ENCODE measurements around the gene MRC2. TPM values are rescaled to one million over a fixed set of nuclear protein-coding genes. Genes with fewer than 3 reads are reported as not detected.

MRC2 gene
- total and polyA plus RNA-seq, 9 of the 15 experiments (the other 6 are each of a cell fraction or from before 2014, with no cell fraction given): 0.28 to 11.5 (median 6.6) TPM

DNA sequence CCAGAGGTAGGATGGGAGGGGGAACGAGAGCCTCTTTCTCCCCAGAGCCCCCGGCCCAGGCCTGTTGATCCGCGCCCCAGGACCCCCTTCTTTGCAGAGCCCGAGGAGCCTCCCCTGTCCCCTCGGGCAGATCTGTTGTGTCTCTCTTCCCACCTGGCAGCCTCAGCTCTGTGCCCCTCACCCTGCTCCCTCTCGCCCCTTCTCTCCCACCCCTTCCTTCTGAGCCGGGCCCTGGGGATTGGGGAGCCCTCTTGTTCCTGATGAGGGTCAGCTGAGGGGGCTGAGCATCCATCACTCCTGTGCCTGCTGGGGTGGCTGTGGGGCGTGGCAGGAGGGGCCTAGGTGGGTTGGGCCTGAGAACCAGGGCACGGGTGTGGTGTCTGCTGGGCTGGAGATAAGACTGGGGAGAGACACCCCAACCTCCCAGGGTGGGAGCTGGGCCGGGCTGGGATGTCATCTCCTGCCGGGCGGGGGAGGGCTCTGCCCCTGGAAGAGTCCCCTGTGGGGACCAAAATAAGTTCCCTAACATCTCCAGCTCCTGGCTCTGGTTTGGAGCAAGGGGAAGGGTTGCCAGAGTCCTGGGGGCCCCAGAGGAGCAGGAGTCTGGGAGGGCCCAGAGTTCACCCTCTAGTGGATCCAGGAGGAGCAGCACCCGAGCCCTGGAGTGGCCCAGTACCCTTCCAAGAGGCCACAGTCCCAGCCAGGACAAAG is 65.4 kb downstream of the MRC2 start (continued):
- TF ChIP-seq NCOA6 (IDR thresholded peaks at IDR 0.05): no peak
- TF ChIP-seq MEIS2 (IDR thresholded peaks at IDR 0.05; ENCODE audit: partially characterized antibody): peak; percentile 21
- no peak for TF ChIP-seq ZNF57 (CRISPR knock-in tag; IDR thresholded peaks at IDR 0.05)
- TF ChIP-seq NCOR1 (IDR thresholded peaks at IDR 0.05): peak; percentile 83
- no peak for TF ChIP-seq SRSF9 (IDR thresholded peaks at IDR 0.05; ENCODE audit: borderline replicate concordance, low read depth, low read length)
- no peak for TF ChIP-seq ETV1 (tag; conservative IDR thresholded peaks at IDR 0.05; ENCODE audit: low read depth)
- TF ChIP-seq ZNF311 (CRISPR knock-in tag; IDR thresholded peaks at IDR 0.05): no peak
- no peak for TF ChIP-seq BRD4 (IDR thresholded peaks at IDR 0.05)
- TF ChIP-seq, protein P1, sequence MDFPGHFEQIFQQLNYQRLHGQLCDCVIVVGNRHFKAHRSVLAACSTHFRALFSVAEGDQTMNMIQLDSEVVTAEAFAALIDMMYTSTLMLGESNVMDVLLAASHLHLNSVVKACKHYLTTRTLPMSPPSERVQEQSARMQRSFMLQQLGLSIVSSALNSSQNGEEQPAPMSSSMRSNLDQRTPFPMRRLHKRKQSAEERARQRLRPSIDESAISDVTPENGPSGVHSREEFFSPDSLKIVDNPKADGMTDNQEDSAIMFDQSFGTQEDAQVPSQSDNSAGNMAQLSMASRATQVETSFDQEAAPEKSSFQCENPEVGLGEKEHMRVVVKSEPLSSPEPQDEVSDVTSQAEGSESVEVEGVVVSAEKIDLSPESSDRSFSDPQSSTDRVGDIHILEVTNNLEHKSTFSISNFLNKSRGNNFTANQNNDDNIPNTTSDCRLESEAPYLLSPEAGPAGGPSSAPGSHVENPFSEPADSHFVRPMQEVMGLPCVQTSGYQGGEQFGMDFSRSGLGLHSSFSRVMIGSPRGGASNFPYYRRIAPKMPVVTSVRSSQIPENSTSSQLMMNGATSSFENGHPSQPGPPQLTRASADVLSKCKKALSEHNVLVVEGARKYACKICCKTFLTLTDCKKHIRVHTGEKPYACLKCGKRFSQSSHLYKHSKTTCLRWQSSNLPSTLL (IDR thresholded peaks at IDR 0.05): no peak
- TF ChIP-seq KAT2B (IDR thresholded peaks at IDR 0.05; ENCODE audit: low read depth, low read length): no peak
- TF ChIP-seq ZNF668 (CRISPR knock-in tag; IDR thresholded peaks at IDR 0.05): no peak
- TF ChIP-seq CBFA2T3 (IDR thresholded peaks at IDR 0.05): peak; percentile 84
- no peak for TF ChIP-seq NR1H2 (CRISPR knock-in tag; IDR thresholded peaks at IDR 0.05)
- TF ChIP-seq HNRNPH1 (optimal IDR thresholded peaks at IDR 0.05; ENCODE audit: low read depth, low read length): no peak
- no peak for TF ChIP-seq ZNF79 (CRISPR knock-in tag; IDR thresholded peaks at IDR 0.05; ENCODE audit: low read depth)
- TF ChIP-seq JUNB (CRISPR knock-in tag; conservative IDR thresholded peaks at IDR 0.05): no peak
- peak; percentile 76 for TF ChIP-seq CCNT2 (IDR thresholded peaks at IDR 0.05; ENCODE audit: borderline replicate concordance, extremely low read depth, insufficient read length, low read depth, low read length)
- peak; percentile 33; the same call in 1 of the 2 replicates for TF ChIP-seq TEAD4 (IDR thresholded peaks at IDR 0.05; ENCODE audit: low read length)
- TF ChIP-seq TEAD4 (CRISPR knock-in tag; IDR thresholded peaks at IDR 0.05; ENCODE audit: borderline replicate concordance): no peak
- TF ChIP-seq ARID1B (IDR thresholded peaks at IDR 0.05): peak; percentile 86
- TF ChIP-seq, protein P2, sequence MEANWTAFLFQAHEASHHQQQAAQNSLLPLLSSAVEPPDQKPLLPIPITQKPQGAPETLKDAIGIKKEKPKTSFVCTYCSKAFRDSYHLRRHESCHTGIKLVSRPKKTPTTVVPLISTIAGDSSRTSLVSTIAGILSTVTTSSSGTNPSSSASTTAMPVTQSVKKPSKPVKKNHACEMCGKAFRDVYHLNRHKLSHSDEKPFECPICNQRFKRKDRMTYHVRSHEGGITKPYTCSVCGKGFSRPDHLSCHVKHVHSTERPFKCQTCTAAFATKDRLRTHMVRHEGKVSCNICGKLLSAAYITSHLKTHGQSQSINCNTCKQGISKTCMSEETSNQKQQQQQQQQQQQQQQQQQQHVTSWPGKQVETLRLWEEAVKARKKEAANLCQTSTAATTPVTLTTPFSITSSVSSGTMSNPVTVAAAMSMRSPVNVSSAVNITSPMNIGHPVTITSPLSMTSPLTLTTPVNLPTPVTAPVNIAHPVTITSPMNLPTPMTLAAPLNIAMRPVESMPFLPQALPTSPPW (CRISPR knock-in tag; IDR thresholded peaks at IDR 0.05): peak; percentile 73

Data from K562 (cell line).